OCI-LY7 (cell line): ENCODE measurements around the gene THBD. TPM values are rescaled to one million over a fixed set of nuclear protein-coding genes. Genes with fewer than 3 reads are reported as not detected.

Experiments used
- BruUV-seq: library from RNA; stranded (reverse); fragments of 400-500 nt; replicated peaks from 2 replicates; lab custom pipeline; 2021; lab: Mats Ljungman, UMichigan
- CTCF ChIA-PET: fragments of 300-600 bp; sonication (Branson Sonifier 250); formaldehyde crosslinking; loops from one replicate; lab custom pipeline; 2022; ENCODE audit warnings: antibody characterized with exemption; ENCODE audit not compliant: unreplicated experiment; lab: Charles Lee
- POLR2A ChIA-PET: fragments of 300-600 bp; sonication (Branson Sonifier 250); formaldehyde crosslinking; loops from one replicate; lab custom pipeline; 2022; ENCODE audit warnings: antibody characterized with exemption; lab: Charles Lee
- DNase-seq: peaks from one replicate; pipeline ENCODE4 v3.0.0-alpha.2; 2015; ENCODE audit warnings: low spot score
- H2AFZ ChIP-seq: fragments of 200-600 bp; sonication (generic), shearing (Covaris generic); 2 replicates; pipeline ENCODE4 v1.6.1; 2014; ENCODE audit warnings: mild to moderate bottlenecking, antibody characterized with exemption, low read length, moderate library complexity
- H3K27ac ChIP-seq: fragments of 200-600 bp; sonication (generic); 2 replicates; pipeline ENCODE4 v1.5.1; 2014; ENCODE audit warnings: mixed run types, low read depth, mild to moderate bottlenecking, moderate library complexity, low read length, inconsistent platforms; ENCODE audit not compliant: poor library complexity, severe bottlenecking
- H3K36me3 ChIP-seq: fragments of 200-600 bp; sonication (generic); 2 replicates; pipeline ENCODE4 v1.6.1; 2014; ENCODE audit warnings: mild to moderate bottlenecking, antibody characterized with exemption, low read length, moderate library complexity, mixed read lengths; ENCODE audit not compliant: insufficient read depth
- H3K4me1 ChIP-seq: fragments of 200-600 bp; sonication (generic); 2 replicates; pipeline ENCODE4 v1.5.1; 2014; ENCODE audit warnings: mild to moderate bottlenecking, low read length; ENCODE audit not compliant: insufficient read depth, poor library complexity, severe bottlenecking
- H3K4me2 ChIP-seq: fragments of 200-600 bp; sonication (generic); 2 replicates; pipeline ENCODE4 v1.6.1; 2014; ENCODE audit warnings: mild to moderate bottlenecking, low read length
- H3K4me3 ChIP-seq: fragments of 200-600 bp; sonication (generic); 2 replicates; pipeline ENCODE4 v1.5.1; 2014; ENCODE audit warnings: mild to moderate bottlenecking, low read depth, low read length; ENCODE audit not compliant: poor library complexity, severe bottlenecking
- H3K79me2 ChIP-seq: fragments of 200-600 bp; sonication (generic); 2 replicates; pipeline ENCODE4 v1.6.1; 2016; ENCODE audit warnings: low read depth, mild to moderate bottlenecking, low read length, moderate library complexity, mixed read lengths; ENCODE audit not compliant: insufficient read depth
- H3K9me2 ChIP-seq: fragments of 200-600 bp; sonication (generic); 2 replicates; pipeline ENCODE4 v1.6.1; 2016; ENCODE audit warnings: mild to moderate bottlenecking, low read length, mixed read lengths; ENCODE audit not compliant: insufficient read depth
- H3K9me3 ChIP-seq: fragments of 200-600 bp; sonication (generic); 2 replicates; pipeline ENCODE4 v1.6.1; 2014; ENCODE audit warnings: mild to moderate bottlenecking, mixed run types, low read length, mixed read lengths
- H4K20me1 ChIP-seq: fragments of 200-600 bp; sonication (generic); 2 replicates; pipeline ENCODE4 v1.6.1; 2014; ENCODE audit warnings: mild to moderate bottlenecking, antibody characterized with exemption, low read length, moderate library complexity, mixed read lengths; ENCODE audit not compliant: insufficient read depth
- CTCF ChIP-seq: fragments of 200-600 bp; sonication (generic); conservative IDR thresholded peaks from 2 replicates; pipeline ENCODE4 v1.5.1; 2014; ENCODE audit warnings: mild to moderate bottlenecking, antibody characterized with exemption, low read length, moderate library complexity, mixed read lengths
- EZH2phosphoT487 ChIP-seq: fragments of 200-600 bp; sonication (generic); IDR thresholded peaks from 2 replicates; pipeline ENCODE4 v1.6.1; 2018; ENCODE audit warnings: low read depth, borderline replicate concordance, mild to moderate bottlenecking, mixed run types, antibody characterized with exemption, low read length, moderate library complexity, mixed read lengths
- intact Hi-C: fragments of 100-400 bp; cut with micrococcal nuclease; formaldehyde crosslinking; loops from one replicate; pipeline ENCODE4 v1.10.0; 2022; ENCODE audit not compliant: unreplicated experiment
- total RNA-seq, 2 experiments: library from RNA; depleted of rRNA in 1 of 2; stranded (reverse); fragments of >200 nt in 1 of 2; shearing (Covaris generic) in 1 of 2; gene quantifications; 2 replicates each; pipeline ENCODE4 v1.2.3, GENCODE V29; 2014 to 2022

Gene THBD
- total RNA-seq, 2 experiments from 2014 or later: not detected

- Histone ChIP-seq H3K9me2 (no peaks in the 10 kb centered on the region), H4K20me1 (no peaks in the 10 kb centered on the region), H3K27ac (no peak overlapping the region), H3K4me3 (no peak overlapping the region), H3K4me1 (no peaks in the 10 kb centered on the region), H3K36me3 (no peaks in the 10 kb centered on the region), H3K4me2 (no peak overlapping the region), H3K79me2 (no peaks in the 10 kb centered on the region), H2AFZ (no peak overlapping the region), H3K9me3 (no peaks in the 10 kb centered on the region)
- TF ChIP-seq EZH2phosphoT487 (no peak), CTCF (no peak)
- BruUV-seq: no TSS peak
- DNase-seq: no peak
- ChIA-PET POLR2A (no interaction called here), CTCF (no interaction called here)
- intact Hi-C loops: no loop called here
Observed at GRCh38 chr20:23065266-23066201, 16.1 kb upstream of the THBD start.

- DNase-seq: no peak
- Histone ChIP-seq H4K20me1 (no peaks in the 10 kb centered on the region), H3K9me3 (no peaks in the 10 kb centered on the region), H2AFZ (no peak overlapping the region), H3K4me1 (no peaks in the 10 kb centered on the region), H3K4me2 (no peak overlapping the region), H3K79me2 (no peaks in the 10 kb centered on the region), H3K36me3 (no peaks in the 10 kb centered on the region), H3K9me2 (no peaks in the 10 kb centered on the region), H3K4me3 (no peak overlapping the region), H3K27ac (no peak overlapping the region)
- TF ChIP-seq EZH2phosphoT487: no peak
- TF ChIP-seq CTCF: no peak
- ChIA-PET POLR2A (no interaction called here), CTCF (no interaction called here)
- intact Hi-C loops: no loop called here
- BruUV-seq: no TSS peak
Observed at GRCh38 chr20:23063581-23063980, 14.1 kb upstream of the THBD start.

- intact Hi-C loops: no loop called here
- POLR2A ChIA-PET: no interaction called here
- Histone ChIP-seq H3K4me1 (no peaks in the 10 kb centered on the region), H3K27ac (no peak overlapping the region), H3K4me3 (no peak overlapping the region), H4K20me1 (no peaks in the 10 kb centered on the region), H3K9me3 (no peaks in the 10 kb centered on the region), H3K36me3 (no peaks in the 10 kb centered on the region), H3K79me2 (no peaks in the 10 kb centered on the region), H3K9me2 (no peaks in the 10 kb centered on the region), H3K4me2 (no peak overlapping the region), H2AFZ (no peak overlapping the region)
- no TSS peak for BruUV-seq
- CTCF ChIA-PET: no interaction called here
- DNase-seq: no peak
- TF ChIP-seq EZH2phosphoT487 (no peak), CTCF (no peak)
Observed at GRCh38 chr20:23063168-23063567, 13.7 kb upstream of the THBD start.
